HEK293T (cell line): ENCODE results near the gene RC3H2.
"Not testable (repeated sequence)": the region's sequence is repeated elsewhere in the genome, so short reads cannot be mapped to it uniquely, and the experiment has no call there.

Experiments used
- CTCF ChIA-PET: fragments of 350-600 bp; formaldehyde crosslinking; extraction: SDS; loops from one replicate; lab custom pipeline; 2021; ENCODE audit warnings: antibody characterized with exemption, inconsistent platforms; lab: Yijun Ruan, JAX
- POLR2A ChIA-PET: fragments of 350-600 bp; formaldehyde crosslinking; extraction: SDS; loops from one replicate; lab custom pipeline; 2020; ENCODE audit warnings: antibody characterized with exemption, inconsistent platforms; lab: Yijun Ruan, JAX
- DNase-seq: peaks from one replicate; pipeline ENCODE4 v3.0.0; 2012; ENCODE audit warnings: mixed read lengths; ENCODE audit errors: extremely low spot score
- ARNT ChIP-seq: fragments of 450-650 bp; IDR thresholded peaks from 2 replicates; pipeline ENCODE4 v1.6.1; 2017; ENCODE audit warnings: mild to moderate bottlenecking
- BHLHE40 ChIP-seq: fragments of 450-650 bp; IDR thresholded peaks from 2 replicates; pipeline ENCODE4 v1.6.1; 2016; ENCODE audit warnings: mild to moderate bottlenecking, moderate library complexity, borderline replicate concordance
- CTBP1 ChIP-seq: fragments of 450-650 bp; IDR thresholded peaks from 2 replicates; pipeline ENCODE4 v1.6.1; 2016; ENCODE audit warnings: borderline replicate concordance
- ELF4 ChIP-seq: fragments of 450-650 bp; IDR thresholded peaks from 2 replicates; pipeline ENCODE4 v1.6.1; 2017; ENCODE audit warnings: antibody characterized with exemption
- FOXA1 ChIP-seq: fragments of 450-650 bp; IDR thresholded peaks from 2 replicates; pipeline ENCODE4 v1.6.1; 2016; ENCODE audit warnings: mild to moderate bottlenecking
- FOXK2 ChIP-seq: fragments of 450-650 bp; IDR thresholded peaks from 2 replicates; pipeline ENCODE4 v1.6.1; 2016; ENCODE audit warnings: mild to moderate bottlenecking
- FOXM1 ChIP-seq: fragments of 450-650 bp; IDR thresholded peaks from 2 replicates; pipeline ENCODE4 v1.6.1; 2017; ENCODE audit warnings: mild to moderate bottlenecking, borderline replicate concordance
- HDGF ChIP-seq: fragments of 450-650 bp; IDR thresholded peaks from 2 replicates; pipeline ENCODE4 v1.6.1; 2017; ENCODE audit warnings: antibody characterized with exemption, borderline replicate concordance
- L3MBTL2 ChIP-seq: fragments of 450-650 bp; conservative IDR thresholded peaks from 2 replicates; pipeline ENCODE4 v1.6.1; 2016; ENCODE audit warnings: mild to moderate bottlenecking
- LEF1 ChIP-seq: fragments of 450-650 bp; IDR thresholded peaks from 2 replicates; pipeline ENCODE4 v1.6.1; 2017; ENCODE audit warnings: mild to moderate bottlenecking, borderline replicate concordance
- NFRKB ChIP-seq: fragments of 450-650 bp; IDR thresholded peaks from 2 replicates; pipeline ENCODE4 v1.6.1; 2016; ENCODE audit warnings: mild to moderate bottlenecking, moderate library complexity
- SP1 ChIP-seq: fragments of 450-650 bp; IDR thresholded peaks from 2 replicates; pipeline ENCODE4 v1.6.1; 2017
- SUZ12 ChIP-seq: fragments of 450-650 bp; IDR thresholded peaks from 2 replicates; pipeline ENCODE4 v1.6.1; 2016; ENCODE audit warnings: mild to moderate bottlenecking
- TARDBP ChIP-seq: fragments of 450-650 bp; IDR thresholded peaks from 2 replicates; pipeline ENCODE4 v1.6.1; 2016
- ZNF384 ChIP-seq: fragments of 450-650 bp; IDR thresholded peaks from 2 replicates; pipeline ENCODE4 v1.6.1; 2016
- TF ChIP-seq, protein P1 (sequence below): fragments of 450-650 bp; IDR thresholded peaks from 2 replicates; pipeline ENCODE4 v1.6.1; 2016

The RC3H2 gene

GRCh38 chr9:122837266-122837850 lies 67.8 kb downstream of the RC3H2 start:
- DNase-seq = no peak
- ChIA-PET CTCF (no interaction called here), POLR2A (no interaction called here)
- TF ChIP-seq LEF1 = no peak
- TF ChIP-seq, protein P1, sequence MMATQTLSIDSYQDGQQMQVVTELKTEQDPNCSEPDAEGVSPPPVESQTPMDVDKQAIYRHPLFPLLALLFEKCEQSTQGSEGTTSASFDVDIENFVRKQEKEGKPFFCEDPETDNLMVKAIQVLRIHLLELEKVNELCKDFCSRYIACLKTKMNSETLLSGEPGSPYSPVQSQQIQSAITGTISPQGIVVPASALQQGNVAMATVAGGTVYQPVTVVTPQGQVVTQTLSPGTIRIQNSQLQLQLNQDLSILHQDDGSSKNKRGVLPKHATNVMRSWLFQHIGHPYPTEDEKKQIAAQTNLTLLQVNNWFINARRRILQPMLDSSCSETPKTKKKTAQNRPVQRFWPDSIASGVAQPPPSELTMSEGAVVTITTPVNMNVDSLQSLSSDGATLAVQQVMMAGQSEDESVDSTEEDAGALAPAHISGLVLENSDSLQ = no peak
- no peak for TF ChIP-seq L3MBTL2
- TF ChIP-seq FOXK2 = no peak

DNA sequence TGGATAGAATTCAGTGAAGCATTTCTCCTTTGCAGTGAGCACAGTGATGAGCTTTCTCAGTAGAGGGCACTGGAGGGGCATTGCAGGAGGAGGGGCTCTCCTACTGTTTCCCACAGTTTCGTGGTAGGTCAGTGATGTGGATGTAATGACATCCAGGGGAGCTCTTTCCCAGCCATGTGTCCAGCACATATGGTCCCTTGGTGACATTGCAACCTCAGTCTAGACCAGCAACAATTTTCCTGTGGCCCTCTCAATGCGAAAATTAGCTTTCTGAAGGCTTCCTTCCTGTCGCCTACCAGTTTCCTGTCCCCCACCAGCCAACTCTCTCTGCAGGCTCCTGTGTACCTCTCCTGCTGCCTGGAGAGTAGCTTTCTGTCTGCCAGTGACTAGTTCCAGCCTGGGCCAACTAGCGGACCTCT lies 69.8 kb downstream of the RC3H2 start:
- CTCF ChIA-PET = no interaction called here
- no peak for DNase-seq
- TF ChIP-seq ARNT (no peak), HDGF (no peak), CTBP1 (no peak), L3MBTL2 (no peak), NFRKB (no peak), ZNF384 (no peak), SP1 (no peak)
- POLR2A ChIA-PET = no interaction called here

- no peak for DNase-seq
- ChIA-PET CTCF (no interaction called here), POLR2A (interaction anchor here (0.8 kb wide), 1 partner anchor 481 kb away, joined by 3 read pairs; no protein-coding TSS in a partner anchor)
- no peak for TF ChIP-seq FOXM1
- TF ChIP-seq ARNT = no peak
- TF ChIP-seq ZNF384 = no peak
- TF ChIP-seq SUZ12 = no peak
These were observed 73.0 kb downstream of the RC3H2 start for GRCh38 chr9:122832194-122832593.

- POLR2A ChIA-PET = interaction anchor here (0.9 to 1.4 kb wide), 6 partner anchors 9 to 61 kb away, joined by 3 to 6 read pairs (median 4); no protein-coding TSS in a partner anchor
- CTCF ChIA-PET, DNase-seq: not testable (repeated sequence)
These were observed 76.2 kb downstream of the RC3H2 start for GRCh38 chr9:122828965-122829284.

DNA sequence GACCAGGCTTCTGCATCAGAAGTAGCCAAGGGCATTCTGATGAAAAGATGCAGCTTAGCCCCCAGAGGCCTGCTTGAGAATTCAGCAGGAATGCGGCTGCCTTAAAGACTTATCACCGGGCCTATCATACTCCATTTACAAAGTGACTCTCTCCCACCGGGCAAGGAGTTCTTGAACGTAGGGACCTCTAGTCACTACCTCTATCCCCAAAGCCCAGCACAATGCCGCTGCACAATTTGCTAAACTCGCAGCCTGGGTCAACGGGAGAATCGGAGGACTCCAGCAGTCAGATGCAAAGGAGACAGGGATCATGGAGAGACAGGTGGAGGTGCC lies 77.4 kb downstream of the RC3H2 start:
- ChIA-PET POLR2A (interaction anchor here (0.6 to 1.4 kb wide), 6 partner anchors 8 to 113 kb away, joined by 3 to 6 read pairs (median 4); partner anchors contain the start of gene RABGAP1), CTCF (interaction anchor here (0.8 kb wide), 1 partner anchor 16 kb away, joined by 5 read pairs; no protein-coding TSS in a partner anchor)
- TF ChIP-seq BHLHE40 = no peak
- TF ChIP-seq ELF4 = no peak
- no peak for TF ChIP-seq TARDBP
- TF ChIP-seq SUZ12 = no peak
- TF ChIP-seq FOXK2 = no peak
- no peak for TF ChIP-seq L3MBTL2
- TF ChIP-seq ZNF384 = no peak
- TF ChIP-seq, protein P1 = no peak
- TF ChIP-seq ARNT = no peak
- TF ChIP-seq LEF1 = no peak
- TF ChIP-seq HDGF = no peak
- no peak for TF ChIP-seq FOXA1
- TF ChIP-seq SP1 = no peak
- TF ChIP-seq FOXM1 = no peak
- no peak for TF ChIP-seq NFRKB
- TF ChIP-seq CTBP1 = no peak
- DNase-seq = peak; percentile 22

DNA sequence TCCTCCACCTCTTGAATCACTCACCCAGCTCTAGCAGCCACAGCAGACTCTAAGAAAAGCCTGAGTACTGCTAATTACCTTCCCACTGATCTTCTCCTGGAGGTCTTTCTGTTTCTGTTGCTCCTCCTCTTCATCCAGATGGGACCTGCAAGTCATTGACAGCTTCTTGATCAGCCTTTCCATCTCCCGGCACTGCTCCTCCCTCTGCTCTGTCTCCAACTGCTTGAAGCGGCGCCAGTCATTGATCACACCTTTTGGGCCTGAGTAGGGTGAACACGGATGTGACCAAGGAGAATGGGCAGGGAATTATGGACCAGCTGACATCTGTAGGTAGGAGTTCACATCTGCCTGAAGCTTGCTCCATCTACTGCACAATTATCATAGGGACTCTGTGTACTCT lies 82.2 kb downstream of the RC3H2 start:
- ChIA-PET POLR2A (interaction anchor here (0.7 kb wide), 1 partner anchor 118 kb away, joined by 3 read pairs; no protein-coding TSS in a partner anchor), CTCF (interaction anchor here (0.9 kb wide), 1 partner anchor 527 kb away, joined by 4 read pairs; no protein-coding TSS in a partner anchor)
- no peak for DNase-seq
- no peak for TF ChIP-seq FOXM1
- no peak for TF ChIP-seq NFRKB
- TF ChIP-seq, protein P1 = no peak
- no peak for TF ChIP-seq ELF4
- TF ChIP-seq L3MBTL2 = no peak

DNA sequence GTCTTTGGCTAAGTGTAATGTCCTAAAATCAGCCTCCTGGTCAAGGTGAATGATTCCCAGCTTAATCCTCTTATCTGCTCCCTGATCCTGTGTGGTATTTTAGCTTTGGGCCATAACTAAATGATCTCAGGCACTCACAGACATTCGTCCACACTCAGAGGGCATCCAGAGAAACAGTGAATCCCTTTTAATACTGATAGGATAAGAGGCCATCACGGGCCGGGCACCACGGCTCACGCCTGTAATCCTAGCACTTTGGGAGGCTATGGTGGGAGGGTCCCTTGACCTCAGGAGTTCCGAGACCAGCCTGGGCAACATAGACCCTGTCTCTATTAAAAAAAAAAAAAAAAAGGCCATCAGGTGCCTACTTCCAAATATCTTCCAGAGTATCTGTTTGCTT lies 83.1 kb downstream of the RC3H2 start:
- no peak for TF ChIP-seq FOXK2
- TF ChIP-seq SUZ12 = no peak
- TF ChIP-seq, protein P1 = no peak
- POLR2A ChIA-PET = no interaction called here
- CTCF ChIA-PET = no interaction called here
- DNase-seq = no peak
